Stimulated activated CD4-positive, alpha-beta T cell treated with anti-CD3 and anti-CD28 coated beads, Interleukin-15, amount 100 ng/mL, for 24 hours (primary cell): Measurements from ENCODE around the gene SLAIN2.
"Not testable (repeated sequence)": the region's sequence is repeated elsewhere in the genome, so short reads cannot be mapped to it uniquely, and the experiment has no call there.

ENCODE experiments used
- DNase-seq: peaks from one replicate; pipeline ENCODE4 v3.0.0-alpha.2; 2020

SLAIN2 gene

DNA sequence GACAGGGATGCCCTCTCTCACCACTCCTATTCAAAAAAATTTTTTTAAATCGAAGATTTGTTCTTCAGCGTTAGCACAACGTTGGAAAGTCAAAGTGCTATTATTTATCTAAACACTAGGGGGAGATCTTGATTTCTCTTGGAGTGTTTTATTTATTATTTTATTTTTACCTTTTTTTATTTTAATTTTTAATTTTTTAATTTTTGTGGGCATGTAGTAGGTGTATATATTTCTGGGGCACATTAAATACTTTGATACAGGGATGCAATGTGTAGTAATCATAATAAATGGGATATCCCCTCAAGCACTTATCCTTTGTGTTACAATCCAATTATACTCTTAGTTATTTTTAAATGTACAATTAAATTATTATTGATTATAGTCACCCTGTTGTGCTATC lies 104.4 kb downstream of the SLAIN2 start:
- DNase-seq, result no peak

DNA sequence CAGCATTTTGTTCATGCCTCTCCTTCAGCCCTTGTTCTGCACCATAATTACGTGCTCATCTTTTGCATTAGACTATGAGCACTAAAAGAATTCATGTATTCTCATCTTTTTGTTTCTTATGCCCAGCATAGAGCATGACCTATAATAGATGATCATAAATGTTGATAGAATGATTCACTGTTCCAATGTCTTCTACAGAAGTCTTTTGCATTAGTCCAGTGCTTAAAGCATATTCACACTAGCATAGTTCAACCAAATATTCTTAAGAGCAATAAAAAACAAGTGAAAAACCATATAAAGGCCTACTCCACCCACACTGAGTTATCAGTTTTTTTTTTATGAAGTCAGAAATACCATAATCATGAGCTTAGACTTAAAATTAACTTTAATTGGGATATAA lies 105.3 kb downstream of the SLAIN2 start:
- DNase-seq, result no peak

DNA sequence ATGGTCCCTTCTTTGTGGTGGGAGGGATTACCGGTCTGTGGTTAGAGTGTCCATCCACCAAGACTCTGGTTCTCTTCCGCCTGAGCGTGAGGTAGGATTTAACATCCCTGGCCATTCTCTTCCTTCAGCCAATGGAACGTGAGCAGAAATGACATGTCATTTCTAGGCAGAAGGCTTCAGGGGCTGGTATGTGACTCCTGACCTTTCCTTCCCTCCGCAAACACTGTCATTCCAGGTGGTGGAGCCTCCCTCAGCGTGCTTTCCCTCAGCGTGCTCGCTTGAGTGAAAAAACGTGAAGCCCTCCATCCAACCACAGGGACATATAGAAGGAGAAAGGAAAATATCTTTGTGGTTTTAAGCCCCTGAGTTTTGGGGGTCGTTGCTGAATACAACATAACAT lies 107.8 kb downstream of the SLAIN2 start:
- DNase-seq, result no peak

- DNase-seq, result no peak
Measured at GRCh38 chr4:48450740-48451139, 109.4 kb downstream of the SLAIN2 start.

DNA sequence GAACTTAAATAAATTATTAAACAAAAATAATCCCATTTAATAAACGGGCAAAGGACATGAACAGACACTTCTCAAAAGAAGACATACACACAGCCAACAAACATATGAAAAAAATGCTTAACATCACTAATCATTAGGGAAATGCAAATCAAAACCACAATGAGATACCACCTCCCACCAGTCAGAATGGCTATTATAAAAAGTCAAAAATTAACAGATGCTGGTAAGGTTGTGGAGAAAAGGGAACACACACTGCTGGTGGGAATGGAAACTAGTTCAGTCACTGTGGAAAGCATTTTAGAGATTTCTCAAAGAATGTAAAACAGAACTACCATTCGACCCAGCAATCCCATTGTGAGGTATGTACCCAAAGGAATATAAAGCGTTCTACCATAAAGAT lies 110.3 kb downstream of the SLAIN2 start:
- DNase-seq, result not testable (repeated sequence)

GRCh38 chr4:48454591-48454990 lies 113.3 kb downstream of the SLAIN2 start:
- DNase-seq, result no peak

DNA sequence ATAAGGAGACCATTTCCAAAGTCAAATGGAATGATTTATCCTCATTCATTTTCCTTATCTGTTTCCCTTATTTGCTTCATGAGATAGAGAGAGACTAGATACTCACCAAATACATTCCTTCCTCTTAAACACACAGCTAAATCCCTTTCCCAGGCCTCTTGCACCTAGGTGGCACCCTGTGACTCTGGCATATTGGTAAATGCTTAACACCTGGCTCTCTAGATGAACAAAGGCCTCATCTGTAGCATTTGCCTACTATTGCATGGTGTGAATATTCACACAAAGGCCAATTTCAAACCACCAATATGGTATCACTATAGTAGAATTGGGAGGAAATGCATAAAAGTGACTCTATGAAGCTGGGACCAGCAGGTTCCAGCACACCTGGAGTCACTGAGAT lies 119.7 kb downstream of the SLAIN2 start:
- no peak for DNase-seq

GRCh38 chr4:48462363-48462762 lies 121.0 kb downstream of the SLAIN2 start:
- no peak for DNase-seq

GRCh38 chr4:48467442-48467841 lies 126.1 kb downstream of the SLAIN2 start:
- DNase-seq, result no peak

DNA sequence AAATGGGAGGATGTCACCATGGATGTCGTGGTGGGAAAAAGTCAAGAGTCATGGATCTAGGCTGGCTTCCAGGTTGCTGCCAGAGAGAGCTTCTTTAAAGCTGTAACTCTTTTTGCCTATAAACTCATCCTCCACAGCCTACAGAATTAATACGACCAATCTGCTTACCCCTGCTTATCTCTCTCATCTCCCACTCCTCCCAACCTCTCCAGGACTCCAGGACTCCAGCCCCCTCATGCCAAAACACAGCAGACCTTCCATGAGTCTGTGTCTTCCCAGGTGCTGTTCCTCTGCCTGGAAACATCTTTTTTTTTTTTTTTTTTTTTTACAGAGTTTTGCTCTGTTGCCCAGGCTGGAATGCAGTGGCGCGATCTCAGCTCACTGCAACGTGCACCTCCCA lies 126.6 kb downstream of the SLAIN2 start:
- DNase-seq, result no peak

DNA sequence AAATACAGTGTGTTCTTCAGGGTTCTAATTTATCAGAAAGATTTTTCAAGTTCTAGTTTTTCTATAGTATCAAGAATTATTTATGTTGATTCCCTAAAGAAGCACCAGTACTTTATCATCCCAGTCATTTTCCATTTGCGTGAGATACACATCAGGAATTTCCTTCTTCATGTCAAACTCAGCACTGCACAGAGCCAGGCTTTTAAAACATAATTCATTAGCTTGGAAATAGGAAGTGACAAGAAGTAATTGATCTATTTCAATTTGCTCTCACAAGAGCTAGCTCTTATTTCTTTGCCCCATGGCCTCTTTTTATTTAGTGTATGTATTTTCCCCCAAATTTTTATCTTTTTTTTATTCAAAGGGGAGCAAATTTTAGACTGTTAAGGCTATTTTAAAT lies 128.8 kb downstream of the SLAIN2 start:
- no peak for DNase-seq

- no peak for DNase-seq
Measured at GRCh38 chr4:48470570-48470969, 129.2 kb downstream of the SLAIN2 start.

GRCh38 chr4:48472794-48473193 lies 131.5 kb downstream of the SLAIN2 start:
- DNase-seq, result no peak

- no peak for DNase-seq
Measured at GRCh38 chr4:48475770-48476169, 134.4 kb downstream of the SLAIN2 start.
